PC-9 (cell line): ENCODE measurements around the gene SPA17. TPM values are rescaled to one million over a fixed set of nuclear protein-coding genes. Genes with fewer than 3 reads are reported as not detected.

ENCODE experiments used
- BruUV-seq: library from RNA; stranded (reverse); fragments of 400-500 nt; replicated peaks from 2 replicates; lab custom pipeline; 2021; lab: Mats Ljungman, UMichigan
- CTCF ChIA-PET: fragments of 300-600 bp; sonication (Branson Sonifier 250); formaldehyde crosslinking; loops from one replicate; lab custom pipeline; 2022; ENCODE audit warnings: antibody characterized with exemption; lab: Charles Lee
- POLR2A ChIA-PET: fragments of 300-600 bp; sonication (Branson Sonifier 250); formaldehyde crosslinking; loops from one replicate; lab custom pipeline; 2022; ENCODE audit warnings: antibody characterized with exemption; ENCODE audit not compliant: unreplicated experiment; lab: Charles Lee
- DNase-seq, 2 experiments: peaks; one replicate each; pipeline versions ENCODE4 v3.0.0 to v3.0.0-alpha.2; 2015 to 2022; ENCODE audit warnings: mixed read lengths in 1 of 2
- H2AFZ ChIP-seq: fragments of 200-600 bp; sonication (generic); 2 replicates; pipeline ENCODE4 v1.8.1; 2017; ENCODE audit warnings: antibody characterized with exemption
- H3F3A ChIP-seq: fragments of 200-600 bp; sonication (generic); 2 replicates; pipeline ENCODE4 v1.8.1; 2017; ENCODE audit warnings: antibody characterized with exemption, mild to moderate bottlenecking, low read depth; ENCODE audit not compliant: insufficient read depth
- H3K27ac ChIP-seq: fragments of 200-600 bp; sonication (generic); 2 replicates; pipeline ENCODE4 v1.6.1; 2016; ENCODE audit warnings: mixed run types
- H3K27me3 ChIP-seq: fragments of 200-600 bp; sonication (generic); 2 replicates; pipeline ENCODE4 v1.6.1; 2016; ENCODE audit warnings: low read depth, mixed run types; ENCODE audit not compliant: insufficient read depth
- H3K36me3 ChIP-seq: fragments of 200-600 bp; sonication (generic); 2 replicates; pipeline ENCODE4 v1.6.1; 2016; ENCODE audit warnings: low read depth, mixed run types
- H3K4me1 ChIP-seq: fragments of 200-600 bp; sonication (generic); replicated peaks from 2 replicates; pipeline ENCODE4 v1.6.1; 2016; ENCODE audit warnings: mixed run types; ENCODE audit not compliant: insufficient read depth
- H3K4me2 ChIP-seq: fragments of 200-600 bp; sonication (generic); 2 replicates; pipeline ENCODE4 v1.6.1; 2017; ENCODE audit warnings: mixed run types
- H3K4me3 ChIP-seq: fragments of 200-600 bp; sonication (generic); 2 replicates; pipeline ENCODE4 v1.6.1; 2016; ENCODE audit warnings: mixed run types
- H3K79me2 ChIP-seq: fragments of 200-600 bp; sonication (generic); 2 replicates; pipeline ENCODE4 v1.6.1; 2017; ENCODE audit warnings: low read depth, mixed run types
- H3K9me2 ChIP-seq: fragments of 200-600 bp; sonication (generic); 2 replicates; pipeline ENCODE4 v1.8.1; 2017; ENCODE audit warnings: mild to moderate bottlenecking; ENCODE audit not compliant: insufficient read depth
- H3K9me3 ChIP-seq: fragments of 200-600 bp; sonication (generic); 2 replicates; pipeline ENCODE4 v1.8.1; 2016; ENCODE audit warnings: low read depth; ENCODE audit not compliant: insufficient read depth
- H4K20me1 ChIP-seq: fragments of 200-600 bp; sonication (generic); 2 replicates; pipeline ENCODE4 v1.8.1; 2017; ENCODE audit not compliant: insufficient read depth
- CTCF ChIP-seq: fragments of 200-600 bp; sonication (generic); conservative IDR thresholded peaks from 2 replicates; pipeline ENCODE4 v1.6.1; 2017; ENCODE audit warnings: mixed run types, antibody characterized with exemption, mild to moderate bottlenecking, moderate library complexity
- EZH2 ChIP-seq: fragments of 200-600 bp; sonication (generic); IDR thresholded peaks from 2 replicates; pipeline ENCODE4 v1.8.0; 2017; ENCODE audit warnings: antibody characterized with exemption, low read depth
- intact Hi-C: fragments of 100-400 bp; cut with micrococcal nuclease; formaldehyde crosslinking; loops from one replicate; pipeline ENCODE4 v1.10.0; 2022; ENCODE audit not compliant: unreplicated experiment
- total RNA-seq: library from RNA; stranded (reverse); gene quantifications from 2 replicates; pipeline ENCODE4 v1.2.3, GENCODE V29; 2021

The SPA17 gene
- total RNA-seq, 1 experiment from 2014 or later = 15.7 TPM

GRCh38 chr11:124712392-124712791, 38.7 kb downstream of the SPA17 start:
- intact Hi-C loops = no loop called here

GRCh38 chr11:124716591-124716990, 42.9 kb downstream of the SPA17 start:
- H3K79me2 ChIP-seq = no peaks in the 10 kb centered on the region
- POLR2A ChIA-PET = interaction anchor here (0.6 kb wide), 1 partner anchor 23 kb away, joined by 6 read pairs; no protein-coding TSS in a partner anchor
- TF ChIP-seq EZH2 (no peak), CTCF (no peak)
- no peak overlapping the region for H3K4me3 ChIP-seq
- intact Hi-C loops = no loop called here
- H3K9me3 ChIP-seq = no peaks in the 10 kb centered on the region
- H3K9me2 ChIP-seq = no peaks in the 10 kb centered on the region
- no peak for DNase-seq
- BruUV-seq = no TSS peak
- H3K27me3 ChIP-seq = peaks cover 40% of the 10 kb centered on the region
- H3K36me3 ChIP-seq = no peaks in the 10 kb centered on the region
- CTCF ChIA-PET = no interaction called here
- no peak overlapping the region for H3K4me2 ChIP-seq
- H4K20me1 ChIP-seq = no peaks in the 10 kb centered on the region
- H3K4me1 ChIP-seq = no peaks in the 10 kb centered on the region
- no peak overlapping the region for H3K27ac ChIP-seq
- H2AFZ ChIP-seq = no peak overlapping the region
- no peaks in the 10 kb centered on the region for H3F3A ChIP-seq

More at GRCh38 chr11:124712392-124712791, 38.7 kb downstream of the SPA17 start:
- TF ChIP-seq EZH2 (no peak), CTCF (no peak)
- Histone ChIP-seq H3K4me3 (no peak overlapping the region), H3K27me3 (peaks cover 2% of the 10 kb centered on the region), H3K79me2 (no peaks in the 10 kb centered on the region), H3K36me3 (no peaks in the 10 kb centered on the region), H3K27ac (no peak overlapping the region), H3K9me2 (no peaks in the 10 kb centered on the region), H4K20me1 (no peaks in the 10 kb centered on the region), H3K9me3 (no peaks in the 10 kb centered on the region), H2AFZ (no peak overlapping the region), H3K4me1 (no peaks in the 10 kb centered on the region), H3F3A (no peaks in the 10 kb centered on the region), H3K4me2 (no peak overlapping the region)
- no TSS peak for BruUV-seq
- ChIA-PET CTCF (no interaction called here), POLR2A (no interaction called here)
- DNase-seq = no peak

- intact Hi-C loops = no loop called here
- no peaks in the 10 kb centered on the region for H3K4me1 ChIP-seq
- no peak overlapping the region for H3K27ac ChIP-seq
- H3K9me3 ChIP-seq = no peaks in the 10 kb centered on the region
- H3K27me3 ChIP-seq = peaks cover 47% of the 10 kb centered on the region
- no peak overlapping the region for H2AFZ ChIP-seq
- no peak overlapping the region for H3K4me2 ChIP-seq
- TF ChIP-seq EZH2 (no peak), CTCF (no peak)
- H3K36me3 ChIP-seq = no peaks in the 10 kb centered on the region
- ChIA-PET POLR2A (no interaction called here), CTCF (no interaction called here)
- no peaks in the 10 kb centered on the region for H3K9me2 ChIP-seq
- no TSS peak for BruUV-seq
- H3K4me3 ChIP-seq = no peak overlapping the region
- no peak for DNase-seq
- no peaks in the 10 kb centered on the region for H4K20me1 ChIP-seq
- H3K79me2 ChIP-seq = no peaks in the 10 kb centered on the region
- no peaks in the 10 kb centered on the region for H3F3A ChIP-seq
Observed at GRCh38 chr11:124717421-124717785, 43.7 kb downstream of the SPA17 start.
